SKM-1 treated with dmso at 0.1 percent for 144 hours (cell line): Measurements from ENCODE around the gene E4F1.

Experiments
- DNase-seq: peaks from one replicate; lab custom pipeline; 2025; ENCODE audit not compliant: unreplicated experiment; lab: John Stamatoyannopoulos, UW

E4F1 gene

DNA sequence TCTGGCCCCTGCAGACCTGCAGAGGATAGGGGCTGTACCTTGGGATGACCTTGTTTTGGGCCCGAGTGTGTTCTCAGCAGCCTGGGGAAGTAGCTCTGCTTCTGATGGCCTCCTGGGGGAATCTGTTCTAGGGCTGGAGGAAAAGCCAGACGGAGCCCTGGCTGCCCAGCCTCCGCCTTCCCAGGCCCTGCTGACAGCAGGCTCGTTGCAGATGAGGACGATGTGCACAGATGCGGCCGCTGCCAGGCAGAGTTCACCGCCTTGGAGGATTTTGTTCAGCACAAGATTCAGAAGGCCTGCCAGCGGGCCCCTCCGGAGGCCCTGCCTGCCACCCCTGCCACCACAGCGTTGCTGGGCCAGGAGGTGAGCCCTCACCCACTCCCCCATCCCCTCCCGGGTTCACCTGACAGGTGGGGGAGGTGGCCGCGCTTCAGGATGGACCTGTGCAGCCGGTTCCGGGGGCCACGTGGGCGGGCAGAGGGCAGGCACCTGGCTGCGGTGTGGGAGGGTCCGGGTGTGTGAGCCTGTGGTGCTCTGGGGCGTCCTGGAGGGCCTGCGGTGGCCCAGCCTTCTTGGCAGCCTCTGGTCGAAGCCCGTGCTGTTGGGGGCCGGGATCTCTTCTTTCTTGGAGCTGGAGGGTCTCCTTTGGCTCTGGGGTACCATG is 4.9 kb downstream of the E4F1 start:
- DNase-seq, result no peak

- no peak for DNase-seq
Observed at GRCh38 chr16:2229091-2229490, 5.7 kb downstream of the E4F1 start.

DNA sequence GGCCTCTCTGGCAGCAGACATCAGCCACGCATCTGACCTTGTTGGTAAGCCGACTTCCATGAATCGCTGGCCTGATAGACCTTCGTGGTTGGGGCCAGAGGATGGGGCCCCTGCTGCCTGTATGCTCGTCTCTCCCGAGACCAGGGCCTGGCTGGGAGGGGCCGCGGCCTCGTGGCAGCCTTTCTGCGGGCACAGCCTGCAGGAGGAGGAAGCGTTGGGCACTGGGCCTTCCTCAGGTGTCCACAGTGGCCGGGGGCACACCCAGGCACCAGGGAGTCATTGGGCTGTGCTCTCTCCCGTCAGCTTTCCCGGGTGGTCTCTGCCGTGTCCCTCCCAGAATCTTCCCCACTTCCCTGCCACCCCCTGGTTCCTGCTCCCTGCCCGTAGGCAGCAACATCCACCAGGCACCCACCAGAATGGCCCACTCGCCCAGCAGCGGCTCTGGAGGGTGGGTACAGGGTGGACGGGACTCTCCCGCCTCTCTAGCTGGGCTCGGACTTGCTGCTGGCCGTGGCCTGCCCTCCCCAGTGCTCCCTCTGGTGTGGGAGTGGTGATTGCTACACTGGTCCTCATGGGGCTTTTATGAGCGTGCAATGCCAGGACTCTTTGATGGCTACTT is 6.3 kb downstream of the E4F1 start:
- DNase-seq, result no peak

DNA sequence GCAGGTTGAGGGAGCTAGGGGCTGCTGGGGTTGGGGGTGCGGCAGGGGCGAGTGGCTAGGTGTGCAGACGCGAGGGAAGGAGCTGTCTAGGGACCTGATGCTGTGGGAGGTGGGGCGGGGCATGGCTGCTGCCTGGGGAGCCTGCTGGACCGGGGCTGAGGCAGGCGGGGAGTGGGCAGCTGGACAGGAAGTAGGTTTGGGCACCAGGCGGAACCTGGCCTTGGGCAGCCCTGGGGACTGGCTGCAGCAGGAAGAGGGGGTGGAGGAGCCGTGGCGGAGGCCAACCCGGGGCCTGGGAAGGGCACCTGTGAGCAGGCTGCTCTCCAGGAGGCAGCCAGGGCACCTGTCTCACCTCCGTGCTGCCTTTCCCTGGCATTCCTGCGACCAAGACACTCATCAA is 7.0 kb downstream of the E4F1 start:
- no peak for DNase-seq

DNA sequence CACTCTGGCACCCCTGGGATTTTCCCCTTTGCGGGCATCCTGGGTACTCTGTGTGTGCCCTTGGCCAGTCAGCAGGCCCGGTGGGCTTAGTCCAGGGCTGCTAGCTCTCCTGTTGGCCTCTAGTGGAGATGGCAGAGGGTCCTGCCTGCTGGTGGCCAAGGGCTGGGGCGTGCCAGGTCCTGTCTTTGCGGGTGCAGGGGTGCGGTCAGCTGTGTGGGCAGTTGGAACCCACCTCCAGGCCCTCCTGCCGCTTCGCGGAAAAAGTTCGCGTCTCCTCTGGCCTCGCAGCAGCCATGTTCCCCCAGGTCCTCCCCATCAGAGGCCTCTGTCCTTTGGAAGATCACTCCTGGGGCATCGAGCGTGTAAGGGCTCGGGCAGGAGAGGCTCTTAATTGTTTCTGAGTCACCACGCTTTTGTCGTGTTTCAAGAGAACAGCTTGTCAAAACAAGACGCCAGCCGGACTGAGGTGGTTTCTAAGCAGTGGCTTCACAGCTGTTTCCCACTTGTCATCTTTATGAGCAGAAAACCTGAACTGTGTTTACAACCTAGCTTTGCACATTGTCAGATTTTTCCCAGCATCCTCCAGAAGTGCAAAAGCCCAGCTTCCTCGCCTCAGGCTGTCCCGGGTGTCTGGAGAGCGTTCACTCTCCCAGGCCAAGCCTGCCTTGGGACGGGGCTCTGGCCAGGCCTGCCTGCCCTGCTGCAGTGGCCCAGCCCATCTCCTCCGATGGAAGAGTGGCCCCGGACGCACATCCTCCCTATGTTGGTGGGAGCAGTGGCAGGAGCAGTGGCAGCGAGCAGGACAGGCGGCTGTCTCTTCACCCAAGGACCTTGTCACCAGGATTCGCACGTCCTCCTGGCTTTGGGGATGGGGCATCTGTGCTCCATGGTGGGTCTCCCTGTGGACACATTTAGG is 7.9 kb downstream of the E4F1 start:
- DNase-seq, result no peak

GRCh38 chr16:2232094-2232990 is 9.0 kb downstream of the E4F1 start:
- no peak for DNase-seq

- DNase-seq, result no peak
Observed at GRCh38 chr16:2233046-2233775, 9.8 kb downstream of the E4F1 start.

DNA sequence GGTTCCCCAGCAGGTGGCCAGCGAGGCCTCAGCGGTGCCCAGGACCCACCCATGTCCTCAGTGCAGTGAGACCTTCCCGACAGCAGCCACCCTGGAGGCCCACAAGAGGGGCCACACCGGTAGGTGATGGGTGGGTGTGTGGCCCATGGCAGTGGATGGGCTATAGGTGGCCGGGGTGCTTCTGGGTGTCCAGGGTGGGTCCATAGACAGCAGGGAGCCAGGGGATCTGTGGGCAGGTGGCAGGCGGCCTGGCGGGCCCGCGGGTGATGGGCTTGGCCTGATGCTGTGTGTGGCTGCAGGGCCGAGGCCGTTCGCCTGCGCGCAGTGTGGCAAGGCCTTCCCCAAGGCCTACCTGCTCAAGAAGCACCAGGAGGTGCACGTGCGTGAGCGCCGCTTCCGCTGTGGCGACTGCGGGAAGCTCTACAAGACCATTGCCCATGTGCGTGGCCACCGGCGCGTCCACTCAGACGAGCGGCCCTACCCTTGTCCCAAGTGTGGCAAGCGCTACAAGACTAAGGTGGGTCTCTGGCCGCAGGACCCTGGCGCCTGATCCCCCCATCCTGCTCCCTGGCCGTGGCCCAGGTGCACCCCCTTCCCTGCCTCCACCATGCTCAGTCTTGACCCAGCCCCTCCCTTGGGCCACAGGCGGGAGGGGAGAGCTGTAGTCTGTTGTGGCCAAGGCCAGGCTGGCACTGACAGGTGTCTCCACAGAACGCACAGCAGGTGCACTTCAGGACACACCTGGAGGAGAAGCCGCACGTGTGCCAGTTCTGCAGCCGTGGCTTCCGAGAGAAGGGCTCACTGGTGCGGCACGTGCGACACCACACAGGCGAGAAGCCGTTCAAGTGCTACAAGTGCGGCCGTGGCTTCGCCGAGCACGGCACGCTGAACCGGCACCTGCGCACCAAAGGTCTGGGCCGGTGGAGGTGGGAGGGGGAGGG is 10.8 kb downstream of the E4F1 start:
- no peak for DNase-seq

DNA sequence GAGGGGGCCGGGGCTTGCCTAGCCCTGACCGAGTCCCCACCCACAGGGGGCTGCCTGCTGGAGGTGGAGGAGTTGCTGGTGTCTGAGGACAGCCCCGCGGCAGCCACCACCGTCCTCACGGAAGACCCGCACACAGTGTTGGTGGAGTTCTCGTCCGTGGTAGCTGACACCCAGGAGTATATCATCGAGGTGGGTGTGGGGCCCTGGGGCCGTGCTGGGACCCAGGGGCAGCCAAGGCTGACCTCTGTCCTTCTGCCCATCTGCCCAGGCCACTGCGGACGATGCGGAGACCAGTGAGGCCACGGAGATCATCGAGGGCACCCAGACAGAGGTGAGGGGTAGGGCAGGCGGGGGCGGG is 11.4 kb downstream of the E4F1 start:
- DNase-seq, result no peak

GRCh38 chr16:2235234-2235651 is 11.9 kb downstream of the E4F1 start:
- DNase-seq, result no peak

DNA sequence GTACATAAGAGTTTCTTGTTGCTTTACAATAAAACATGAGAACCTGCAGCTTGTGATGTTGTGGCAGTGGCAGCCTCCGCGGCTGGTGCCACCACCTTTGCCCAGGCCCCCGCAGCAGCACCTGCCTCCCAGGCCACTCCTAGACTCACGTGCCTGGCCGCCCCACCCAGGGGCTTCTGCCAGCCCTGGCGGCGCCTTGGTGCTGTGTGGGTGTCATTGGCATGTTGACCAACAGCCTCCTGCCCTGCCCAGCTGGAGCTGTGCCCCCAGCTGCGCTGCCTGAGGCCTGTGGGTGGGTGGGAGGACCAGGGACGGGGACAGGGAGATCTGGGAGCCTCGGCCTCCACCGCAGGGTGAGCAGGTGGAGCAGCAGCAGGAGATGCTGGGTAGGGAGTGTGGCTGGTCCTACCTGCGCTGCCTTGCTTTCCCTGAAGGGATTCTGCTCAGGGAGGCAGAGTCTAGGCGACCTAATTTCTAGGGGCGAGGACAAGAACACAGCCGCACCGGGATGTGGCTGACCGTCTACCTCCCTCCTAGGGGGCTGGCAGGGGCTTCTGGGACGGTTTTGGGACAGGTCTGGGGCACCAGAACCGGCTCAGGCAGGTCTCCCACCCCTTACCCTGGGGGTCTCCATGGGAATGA is 12.4 kb downstream of the E4F1 start:
- no peak for DNase-seq

- no peak for DNase-seq
Observed at GRCh38 chr16:2236337-2237101, 13.1 kb downstream of the E4F1 start, which contains the start of gene DNASE1L2. Gene DNASE1L2 (plus strand): TSS chr16:2236444. CDS start chr16:2236817, 373 bp downstream.

DNA sequence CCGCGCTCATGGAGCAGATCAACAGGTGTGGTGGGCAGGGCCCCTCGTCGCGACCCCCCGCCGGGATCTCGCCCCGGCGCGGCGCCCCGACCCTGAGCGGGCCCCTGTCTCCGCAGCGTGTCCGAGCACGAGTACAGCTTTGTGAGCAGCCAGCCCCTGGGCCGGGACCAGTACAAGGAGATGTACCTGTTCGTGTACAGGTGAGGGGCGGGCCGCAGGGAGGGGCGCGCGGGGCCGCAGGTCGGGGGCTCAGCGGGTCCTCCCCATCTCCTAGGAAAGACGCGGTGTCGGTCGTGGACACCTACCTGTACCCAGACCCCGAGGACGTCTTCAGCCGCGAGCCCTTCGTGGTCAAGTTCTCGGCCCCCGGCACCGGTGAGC is 13.7 kb downstream of the E4F1 start:
- no peak for DNase-seq

DNA sequence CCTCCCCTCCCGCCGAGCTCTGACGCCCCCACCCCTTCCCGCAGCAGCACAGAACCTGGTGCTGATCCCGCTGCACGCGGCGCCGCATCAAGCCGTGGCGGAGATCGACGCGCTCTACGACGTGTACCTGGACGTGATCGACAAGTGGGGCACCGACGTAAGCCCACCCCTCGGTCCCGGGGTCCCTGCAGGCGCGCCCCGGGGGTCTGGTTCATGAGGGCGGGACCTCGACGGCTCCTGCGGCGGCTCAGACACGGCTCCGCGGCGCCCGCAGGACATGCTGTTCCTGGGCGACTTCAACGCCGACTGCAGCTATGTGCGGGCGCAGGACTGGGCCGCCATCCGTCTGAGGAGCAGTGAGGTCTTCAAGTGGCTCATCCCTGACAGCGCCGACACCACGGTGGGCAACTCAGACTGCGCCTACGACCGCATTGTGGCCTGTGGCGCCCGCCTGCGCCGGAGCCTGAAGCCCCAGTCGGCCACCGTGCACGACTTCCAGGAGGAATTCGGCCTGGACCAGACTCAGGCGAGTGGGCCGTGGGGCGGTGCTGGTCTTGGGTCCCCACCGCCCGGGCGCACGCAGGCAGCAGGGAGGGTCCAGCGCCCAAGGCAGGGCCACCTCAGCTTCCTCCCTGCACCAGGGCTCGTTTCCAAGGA is 14.2 kb downstream of the E4F1 start:
- DNase-seq, result no peak

GRCh38 chr16:2238150-2238837 is 14.9 kb downstream of the E4F1 start:
- no peak for DNase-seq

GRCh38 chr16:2238838-2239675 is 15.7 kb downstream of the E4F1 start:
- DNase-seq, result no peak
